GM23338 (cell line): ENCODE data around the gene TMEM132D. TPM values are rescaled to one million over a fixed set of nuclear protein-coding genes. Genes with fewer than 3 reads are reported as not detected.

Experiments used
- ATAC-seq: fragments of 200-7000 bp; cut with Tn5 transposase; 3 replicates; pipeline ENCODE4 v1.9.1; 2020
- DNase-seq: peaks from one replicate; pipeline ENCODE4 v3.0.0-alpha.2; 2015; ENCODE audit warnings: low spot score
- H2AFZ ChIP-seq: fragments of 200-600 bp; sonication (generic); 2 replicates; pipeline ENCODE4 v1.8.0; 2016; ENCODE audit warnings: antibody characterized with exemption, mild to moderate bottlenecking, moderate library complexity
- H3F3A ChIP-seq: fragments of 200-600 bp; sonication (generic); replicated peaks from 2 replicates; pipeline ENCODE4 v1.8.0; 2017; ENCODE audit warnings: antibody characterized with exemption, mixed run types, low read depth
- H3K27ac ChIP-seq: fragments of 200-600 bp; sonication (generic); 2 replicates; pipeline ENCODE4 v1.6.1; 2016; ENCODE audit warnings: low read depth
- H3K27me3 ChIP-seq: fragments of 200-600 bp; sonication (generic); 2 replicates; pipeline ENCODE4 v1.8.0; 2016; ENCODE audit warnings: mild to moderate bottlenecking, mixed run types, moderate library complexity; ENCODE audit not compliant: insufficient read depth
- H3K36me3 ChIP-seq: fragments of 200-600 bp; sonication (generic); 2 replicates; pipeline ENCODE4 v1.8.0; 2016; ENCODE audit warnings: mild to moderate bottlenecking; ENCODE audit not compliant: insufficient read depth
- H3K4me1 ChIP-seq: fragments of 200-600 bp; sonication (generic); 2 replicates; pipeline ENCODE4 v1.8.0; 2016; ENCODE audit warnings: mild to moderate bottlenecking, moderate library complexity; ENCODE audit not compliant: insufficient read depth
- H3K4me2 ChIP-seq: fragments of 200-600 bp; sonication (generic); 2 replicates; pipeline ENCODE4 v1.7.1; 2017; ENCODE audit warnings: mixed run types
- H3K4me3 ChIP-seq: fragments of 200-600 bp; sonication (generic); 2 replicates; pipeline ENCODE4 v1.6.1; 2016; ENCODE audit warnings: mixed run types
- H3K79me2 ChIP-seq: fragments of 200-600 bp; sonication (generic); replicated peaks from 2 replicates; pipeline ENCODE4 v1.8.0; 2017; ENCODE audit warnings: mild to moderate bottlenecking; ENCODE audit not compliant: insufficient read depth
- H3K9me2 ChIP-seq: fragments of 200-600 bp; sonication (generic); 2 replicates; pipeline ENCODE4 v1.8.0; 2017; ENCODE audit not compliant: insufficient read depth
- H4K20me1 ChIP-seq: fragments of 200-600 bp; sonication (generic); replicated peaks from 2 replicates; pipeline ENCODE4 v1.8.0; 2017; ENCODE audit warnings: mild to moderate bottlenecking; ENCODE audit not compliant: insufficient read depth
- H3K27ac Mint-ChIP-seq: 2 replicates; pipeline ENCODE4 v1.8.0; 2020; ENCODE audit warnings: inconsistent platforms, mild to moderate bottlenecking, moderate library complexity, mixed read lengths
- H3K27me3 Mint-ChIP-seq: 3 replicates; pipeline ENCODE4 v1.8.0; 2022; ENCODE audit warnings: low read depth, mild to moderate bottlenecking, moderate library complexity, mixed read lengths, inconsistent platforms; ENCODE audit not compliant: insufficient read depth, poor library complexity
- H3K36me3 Mint-ChIP-seq: 3 replicates; pipeline ENCODE4 v1.8.0; 2021; ENCODE audit warnings: low read depth, mild to moderate bottlenecking, inconsistent platforms, moderate library complexity, mixed read lengths
- H3K4me1 Mint-ChIP-seq: 3 replicates; pipeline ENCODE4 v1.8.0; 2020; ENCODE audit warnings: mild to moderate bottlenecking, inconsistent platforms, mixed read lengths
- H3K4me3 Mint-ChIP-seq: 3 replicates; pipeline ENCODE4 v1.8.0; 2021; ENCODE audit warnings: moderate library complexity, mild to moderate bottlenecking, inconsistent platforms, mixed read lengths
- H3K9me3 Mint-ChIP-seq: 3 replicates; pipeline ENCODE4 v1.8.0; 2020; ENCODE audit warnings: moderate library complexity, mild to moderate bottlenecking, inconsistent platforms, mixed read lengths
- CTCF ChIP-seq, 2 experiments: fragments of 200-600 bp in 1 of 2; sonication (generic) in 1 of 2; conservative IDR thresholded peaks; 2 replicates each; pipeline versions ENCODE4 v1.5.1 to v1.6.1; 2016 to 2017; ENCODE audit warnings: antibody characterized with exemption in 2 of 2, low read depth in 2 of 2, mild to moderate bottlenecking in 2 of 2, moderate library complexity in 1 of 2
- EZH2phosphoT487 ChIP-seq: fragments of 200-600 bp; sonication (generic); IDR thresholded peaks from one replicate; pipeline ENCODE4 v1.8.1; 2018; ENCODE audit warnings: antibody characterized with exemption; ENCODE audit not compliant: unreplicated experiment
- JUNB ChIP-seq: IDR thresholded peaks from one replicate; pipeline ENCODE4 v1.6.1; 2016; ENCODE audit warnings: antibody characterized with exemption; ENCODE audit not compliant: unreplicated experiment
- NANOG ChIP-seq: IDR thresholded peaks from 2 replicates; pipeline ENCODE4 v1.6.1; 2016; ENCODE audit warnings: antibody characterized with exemption, borderline replicate concordance
- STAT1 ChIP-seq: IDR thresholded peaks from one replicate; pipeline ENCODE4 v1.6.1; 2016; ENCODE audit warnings: antibody characterized with exemption; ENCODE audit not compliant: unreplicated experiment
- ZNF114 ChIP-seq: fragments of 250-450 bp; sonication (Bioruptor Pico); IDR thresholded peaks from 2 replicates; pipeline ENCODE4 v1.5.0; 2020; ENCODE audit warnings: mild to moderate bottlenecking, moderate library complexity
- ZNF331 ChIP-seq: fragments of 250-450 bp; sonication (Bioruptor Pico); IDR thresholded peaks from 2 replicates; pipeline ENCODE4 v1.5.0; 2020; ENCODE audit warnings: low read depth, mild to moderate bottlenecking, moderate library complexity
- polyA plus RNA-seq: library from polyadenylated mRNA; unstranded; fragments of >200 nt; fragmentation: Nextera tagmentation; extraction: Ambion mirVana; gene quantifications from 2 replicates; pipeline ENCODE4 v1.2.1, GENCODE V29; 2016
- total RNA-seq: library from RNA; depleted of rRNA; stranded (reverse); fragments of >200 nt; shearing (Covaris generic); gene quantifications from 2 replicates; pipeline ENCODE4 v1.2.3, GENCODE V29; 2014
- TF ChIP-seq, protein P1 (sequence below): IDR thresholded peaks from one replicate; pipeline ENCODE4 v1.6.1; 2018; ENCODE audit warnings: antibody characterized with exemption; ENCODE audit not compliant: unreplicated experiment
- TF ChIP-seq, protein P2 (sequence below): IDR thresholded peaks from 2 replicates; pipeline ENCODE4 v1.6.1; 2016; ENCODE audit warnings: antibody characterized with exemption

TMEM132D gene
- total and polyA plus RNA-seq, 2 experiments from 2014 or later: 0.44 to 5.3 TPM

GRCh38 chr12:129332286-129332685 lies 571.5 kb downstream of the TMEM132D start (continued):
- TF ChIP-seq CTCF (conservative IDR thresholded peaks at IDR 0.05; ENCODE audit: low read depth in 2 of 2) (no peak), NANOG (no peak), ZNF331 (CRISPR knock-in tag) (no peak)

GRCh38 chr12:129331356-129332085 lies 572.3 kb downstream of the TMEM132D start:
- no peaks in the 10 kb centered on the region for H3K4me1 Mint-ChIP-seq
- ATAC-seq: no peak
- H3K4me2 ChIP-seq: no peak overlapping the region

GRCh38 chr12:129328235-129328634 lies 575.6 kb downstream of the TMEM132D start:
- ATAC-seq (no peak), DNase-seq (no peak)
- no peaks in the 10 kb centered on the region for H3F3A ChIP-seq
- TF ChIP-seq ZNF114 (CRISPR knock-in tag) (no peak), EZH2phosphoT487 (no peak), JUNB (no peak), NANOG (no peak), STAT1 (no peak)
- TF ChIP-seq, protein P1, sequence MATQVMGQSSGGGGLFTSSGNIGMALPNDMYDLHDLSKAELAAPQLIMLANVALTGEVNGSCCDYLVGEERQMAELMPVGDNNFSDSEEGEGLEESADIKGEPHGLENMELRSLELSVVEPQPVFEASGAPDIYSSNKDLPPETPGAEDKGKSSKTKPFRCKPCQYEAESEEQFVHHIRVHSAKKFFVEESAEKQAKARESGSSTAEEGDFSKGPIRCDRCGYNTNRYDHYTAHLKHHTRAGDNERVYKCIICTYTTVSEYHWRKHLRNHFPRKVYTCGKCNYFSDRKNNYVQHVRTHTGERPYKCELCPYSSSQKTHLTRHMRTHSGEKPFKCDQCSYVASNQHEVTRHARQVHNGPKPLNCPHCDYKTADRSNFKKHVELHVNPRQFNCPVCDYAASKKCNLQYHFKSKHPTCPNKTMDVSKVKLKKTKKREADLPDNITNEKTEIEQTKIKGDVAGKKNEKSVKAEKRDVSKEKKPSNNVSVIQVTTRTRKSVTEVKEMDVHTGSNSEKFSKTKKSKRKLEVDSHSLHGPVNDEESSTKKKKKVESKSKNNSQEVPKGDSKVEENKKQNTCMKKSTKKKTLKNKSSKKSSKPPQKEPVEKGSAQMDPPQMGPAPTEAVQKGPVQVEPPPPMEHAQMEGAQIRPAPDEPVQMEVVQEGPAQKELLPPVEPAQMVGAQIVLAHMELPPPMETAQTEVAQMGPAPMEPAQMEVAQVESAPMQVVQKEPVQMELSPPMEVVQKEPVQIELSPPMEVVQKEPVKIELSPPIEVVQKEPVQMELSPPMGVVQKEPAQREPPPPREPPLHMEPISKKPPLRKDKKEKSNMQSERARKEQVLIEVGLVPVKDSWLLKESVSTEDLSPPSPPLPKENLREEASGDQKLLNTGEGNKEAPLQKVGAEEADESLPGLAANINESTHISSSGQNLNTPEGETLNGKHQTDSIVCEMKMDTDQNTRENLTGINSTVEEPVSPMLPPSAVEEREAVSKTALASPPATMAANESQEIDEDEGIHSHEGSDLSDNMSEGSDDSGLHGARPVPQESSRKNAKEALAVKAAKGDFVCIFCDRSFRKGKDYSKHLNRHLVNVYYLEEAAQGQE: no peak
- TF ChIP-seq, protein P2, sequence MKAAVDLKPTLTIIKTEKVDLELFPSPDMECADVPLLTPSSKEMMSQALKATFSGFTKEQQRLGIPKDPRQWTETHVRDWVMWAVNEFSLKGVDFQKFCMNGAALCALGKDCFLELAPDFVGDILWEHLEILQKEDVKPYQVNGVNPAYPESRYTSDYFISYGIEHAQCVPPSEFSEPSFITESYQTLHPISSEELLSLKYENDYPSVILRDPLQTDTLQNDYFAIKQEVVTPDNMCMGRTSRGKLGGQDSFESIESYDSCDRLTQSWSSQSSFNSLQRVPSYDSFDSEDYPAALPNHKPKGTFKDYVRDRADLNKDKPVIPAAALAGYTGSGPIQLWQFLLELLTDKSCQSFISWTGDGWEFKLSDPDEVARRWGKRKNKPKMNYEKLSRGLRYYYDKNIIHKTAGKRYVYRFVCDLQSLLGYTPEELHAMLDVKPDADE: no peak

More at GRCh38 chr12:129331356-129332085, 572.3 kb downstream of the TMEM132D start:
- peaks cover 94% of the 10 kb centered on the region for H3K9me3 Mint-ChIP-seq
- peaks cover 29% of the 10 kb centered on the region for H3K36me3 Mint-ChIP-seq
- Histone ChIP-seq H3K79me2 (no peaks in the 10 kb centered on the region), H3K4me3 (no peak overlapping the region), H3K4me1 (no peaks in the 10 kb centered on the region), H4K20me1 (no peaks in the 10 kb centered on the region), H3K27me3 (no peaks in the 10 kb centered on the region), H3K36me3 (no peaks in the 10 kb centered on the region), H2AFZ (no peak overlapping the region), H3K9me2 (no peaks in the 10 kb centered on the region), H3K27ac (no peak overlapping the region), H3F3A (no peaks in the 10 kb centered on the region)
- DNase-seq: no peak
- H3K27ac Mint-ChIP-seq: no peak overlapping the region
- H3K27me3 Mint-ChIP-seq: peaks cover 2% of the 10 kb centered on the region
- no peak overlapping the region for H3K4me3 Mint-ChIP-seq
- no peak for TF ChIP-seq JUNB
- TF ChIP-seq ZNF331 (CRISPR knock-in tag): no peak

More at GRCh38 chr12:129328235-129328634, 575.6 kb downstream of the TMEM132D start:
- no peak overlapping the region for H2AFZ ChIP-seq
- Mint-ChIP-seq H3K27me3 (peaks cover 2% of the 10 kb centered on the region), H3K36me3 (peaks cover 36% of the 10 kb centered on the region), H3K4me1 (no peaks in the 10 kb centered on the region), H3K27ac (no peak overlapping the region), H3K4me3 (no peak overlapping the region), H3K9me3 (peaks cover 96% of the 10 kb centered on the region)
- no peaks in the 10 kb centered on the region for H3K4me1 ChIP-seq
- no peak overlapping the region for H3K4me2 ChIP-seq
- H3K36me3 ChIP-seq: no peaks in the 10 kb centered on the region
- no peaks in the 10 kb centered on the region for H3K27me3 ChIP-seq
- no peaks in the 10 kb centered on the region for H3K79me2 ChIP-seq
- no peaks in the 10 kb centered on the region for H3K9me2 ChIP-seq
- no peak overlapping the region for H3K4me3 ChIP-seq
- H4K20me1 ChIP-seq: no peaks in the 10 kb centered on the region
- no peak overlapping the region for H3K27ac ChIP-seq
